RWPE1 (cell line): ENCODE data around the gene DNAH14.

ENCODE experiments used
- CTCF ChIA-PET: fragments of 350-600 bp; sonication (Branson Sonifier 250); formaldehyde crosslinking; extraction: SDS; loops from one replicate; lab custom pipeline; 2021; lab: Yijun Ruan, JAX
- POLR2A ChIA-PET: fragments of 400-600 bp; formaldehyde crosslinking; extraction: SDS; loops from one replicate; lab custom pipeline; 2020; ENCODE audit warnings: antibody characterized with exemption; ENCODE audit not compliant: low non-redundant PET; lab: Yijun Ruan, JAX
- DNase-seq: peaks from one replicate; pipeline ENCODE4 v3.0.0; 2012; ENCODE audit warnings: low spot score
- H3K27ac ChIP-seq: fragments of 450-650 bp; 2 replicates; pipeline ENCODE4 v1.5.1; 2017
- CTCF ChIP-seq: fragments of 450-650 bp; conservative IDR thresholded peaks from 2 replicates; pipeline ENCODE4 v1.5.1; 2017; ENCODE audit warnings: low read depth, mild to moderate bottlenecking

Gene DNAH14

GRCh38 chr1:225418598-225418997 lies 489.1 kb downstream of the DNAH14 start:
- no peak overlapping the region for H3K27ac ChIP-seq
- ChIA-PET CTCF (interaction anchor here (0.5 to 1.2 kb wide), 4 partner anchors 23 to 663 kb away, joined by 3 to 8 read pairs (median 3); no protein-coding TSS in a partner anchor), POLR2A (no interaction called here)
- DNase-seq, result no peak
- no peak for TF ChIP-seq CTCF

GRCh38 chr1:225422031-225422605 lies 492.6 kb downstream of the DNAH14 start:
- no peak for DNase-seq
- TF ChIP-seq CTCF, result no peak
- CTCF ChIA-PET, result interaction anchor here (0.5 to 1.2 kb wide), 5 partner anchors 33 to 309 kb away, joined by 3 to 4 read pairs (median 3); no protein-coding TSS in a partner anchor
- POLR2A ChIA-PET, result interaction anchor here (0.6 kb wide), 2 partner anchors 8 to 37 kb away, joined by 6 to 7 read pairs; no protein-coding TSS in a partner anchor
- peak overlapping the region; percentile 28; the same call in 1 of the 2 replicates for H3K27ac ChIP-seq

GRCh38 chr1:225422795-225423517 lies 493.5 kb downstream of the DNAH14 start:
- no peak for TF ChIP-seq CTCF
- no peak for DNase-seq
- peak overlapping the region; percentile 38; the same call in 1 of the 2 replicates for H3K27ac ChIP-seq
- ChIA-PET POLR2A (interaction anchor here (0.6 kb wide), 2 partner anchors 8 to 37 kb away, joined by 6 to 7 read pairs; no protein-coding TSS in a partner anchor), CTCF (interaction anchor here (0.6 to 2.6 kb wide), 4 partner anchors 32 to 308 kb away, joined by 3 to 13 read pairs (median 3); no protein-coding TSS in a partner anchor)

- H3K27ac ChIP-seq, result peak overlapping the region; percentile 38; the same call in 1 of the 2 replicates
- DNase-seq, result no peak
- TF ChIP-seq CTCF, result no peak
- ChIA-PET POLR2A (no interaction called here), CTCF (interaction anchor here (0.6 to 2.6 kb wide), 2 partner anchors 51 to 532 kb away, joined by 5 to 13 read pairs; no protein-coding TSS in a partner anchor)
Measured at GRCh38 chr1:225423518-225423855, 494.0 kb downstream of the DNAH14 start.

- peak; percentile 48 for DNase-seq
- H3K27ac ChIP-seq, result peak overlapping the region; percentile 59
- TF ChIP-seq CTCF, result no peak
- CTCF ChIA-PET, result interaction anchor here (0.5 to 2.6 kb wide), 5 partner anchors 41 to 421 kb away, joined by 3 to 13 read pairs (median 3); no protein-coding TSS in a partner anchor
- POLR2A ChIA-PET, result interaction anchor here (0.6 kb wide), 2 partner anchors 19 to 47 kb away, joined by 3 read pairs; no protein-coding TSS in a partner anchor
Measured at GRCh38 chr1:225424562-225425200, 495.2 kb downstream of the DNAH14 start.
